Measurements from ENCODE around the gene ANKS1A. TPM values are rescaled to one million over a fixed set of nuclear protein-coding genes. Genes with fewer than 3 reads are reported as not detected.
"Not testable (repeated sequence)": the region's sequence is repeated elsewhere in the genome, so short reads cannot be mapped to it uniquely, and the experiment has no call there.

ANKS1A gene
- total RNA-seq, 2 donors from 2014 or later: 12.2 to 15.0 TPM

DNA sequence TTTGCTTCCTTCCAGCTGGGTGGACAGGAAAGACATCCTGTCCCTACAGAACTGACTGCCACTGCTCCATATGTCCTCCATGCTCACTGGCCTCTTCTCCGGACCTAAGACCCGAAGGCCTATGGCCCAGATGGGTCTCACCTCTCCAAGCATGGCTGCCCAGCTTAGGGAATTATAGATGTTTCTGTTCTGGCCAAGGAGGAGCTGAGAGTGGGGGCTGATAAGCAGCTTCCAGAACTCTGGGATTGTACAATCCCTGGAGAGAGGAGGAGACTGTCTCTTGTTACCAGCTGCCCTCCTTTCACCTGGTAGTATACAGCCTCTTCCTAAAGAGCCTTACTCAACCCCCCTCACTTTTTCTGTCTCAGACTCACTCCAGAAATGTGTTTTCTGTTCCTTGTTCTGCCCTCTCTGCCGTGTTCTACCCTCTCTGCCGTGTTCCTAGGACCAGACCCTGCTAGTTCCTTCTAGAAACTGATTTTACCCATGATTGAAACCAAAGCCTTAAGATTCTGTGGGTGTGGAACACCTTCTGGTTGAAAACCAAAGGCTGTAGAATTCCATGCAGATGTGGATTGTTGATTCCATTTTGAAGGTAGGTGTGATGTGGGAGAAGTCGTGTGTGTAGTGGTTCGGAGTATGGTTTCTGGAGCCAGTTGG is 28.7 kb downstream of the ANKS1A start:
- Mint-ChIP-seq H3K27ac (no peak overlapping the region), H3K27me3 (no peaks in the 10 kb centered on the region), H3K36me3 (no peaks in the 10 kb centered on the region), H3K4me1 (ENCODE audit: low read depth in 2 of 2) (peaks cover 14 to 18% of the 10 kb centered on the region in 2 donors), H3K4me3 (no peak overlapping the region), H3K9me3 (no peaks in the 10 kb centered on the region)
- ATAC-seq: no peak
- no peak for DNase-seq (ENCODE audit: low spot score)

DNA sequence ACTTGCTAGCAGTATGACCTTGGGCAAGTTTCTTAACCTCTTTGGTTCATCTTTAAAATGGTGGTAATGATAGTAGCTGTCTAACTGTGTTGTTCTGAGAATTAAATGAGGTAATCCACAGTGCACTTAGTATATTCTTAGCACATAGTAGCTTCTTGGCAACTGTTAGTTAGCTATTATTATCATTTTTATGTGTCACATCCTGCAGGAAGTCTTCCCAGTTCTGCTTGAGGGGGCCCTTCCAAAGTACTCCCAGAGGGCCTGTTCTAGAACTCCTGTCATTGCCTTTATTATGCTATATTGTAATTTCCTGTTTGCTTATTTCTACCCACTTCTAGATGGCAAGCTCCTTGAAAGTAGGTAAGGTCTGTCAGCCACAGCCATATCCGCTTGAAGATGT is 30.6 kb downstream of the ANKS1A start:
- H3K9me3 Mint-ChIP-seq: no peaks in the 10 kb centered on the region
- H3K27me3 Mint-ChIP-seq: no peaks in the 10 kb centered on the region
- ATAC-seq (no peak), DNase-seq (ENCODE audit: low spot score) (no peak)
- H3K27ac Mint-ChIP-seq: no peak overlapping the region
- no peak overlapping the region for H3K4me3 Mint-ChIP-seq
- H3K4me1 Mint-ChIP-seq (ENCODE audit: low read depth in 2 of 2): peaks cover 17 to 20% of the 10 kb centered on the region in 2 donors
- no peaks in the 10 kb centered on the region for H3K36me3 Mint-ChIP-seq

DNA sequence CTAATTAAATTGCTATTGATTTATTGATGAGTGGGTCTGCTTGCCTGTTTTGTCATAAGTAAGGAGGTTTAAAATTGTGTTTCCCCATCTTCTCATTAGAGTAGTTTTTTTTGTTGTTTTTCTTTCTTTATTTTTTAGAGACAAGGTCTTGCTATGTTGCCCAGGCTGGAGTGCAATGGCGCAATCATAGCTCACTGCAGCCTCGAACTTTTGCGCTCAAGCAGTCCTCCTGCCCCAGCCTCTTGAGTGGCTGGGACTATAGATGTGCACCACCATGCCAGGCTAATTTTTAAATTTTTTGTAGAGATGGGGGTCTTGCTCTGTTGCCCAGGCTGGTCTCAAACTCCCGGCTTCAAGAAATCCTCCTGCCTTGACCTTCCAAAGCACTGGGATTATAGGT is 31.0 kb downstream of the ANKS1A start:
- peak overlapping the region in 1 of 2 donors; percentile 35 for H3K27ac Mint-ChIP-seq
- H3K4me3 Mint-ChIP-seq: no peak overlapping the region
- DNase-seq (ENCODE audit: low spot score) (no peak), ATAC-seq (no peak)
- H3K27me3 Mint-ChIP-seq: no peaks in the 10 kb centered on the region
- no peaks in the 10 kb centered on the region for H3K9me3 Mint-ChIP-seq
- H3K4me1 Mint-ChIP-seq (ENCODE audit: low read depth in 2 of 2): peaks cover 17 to 20% of the 10 kb centered on the region in 2 donors
- H3K36me3 Mint-ChIP-seq: no peaks in the 10 kb centered on the region

DNA sequence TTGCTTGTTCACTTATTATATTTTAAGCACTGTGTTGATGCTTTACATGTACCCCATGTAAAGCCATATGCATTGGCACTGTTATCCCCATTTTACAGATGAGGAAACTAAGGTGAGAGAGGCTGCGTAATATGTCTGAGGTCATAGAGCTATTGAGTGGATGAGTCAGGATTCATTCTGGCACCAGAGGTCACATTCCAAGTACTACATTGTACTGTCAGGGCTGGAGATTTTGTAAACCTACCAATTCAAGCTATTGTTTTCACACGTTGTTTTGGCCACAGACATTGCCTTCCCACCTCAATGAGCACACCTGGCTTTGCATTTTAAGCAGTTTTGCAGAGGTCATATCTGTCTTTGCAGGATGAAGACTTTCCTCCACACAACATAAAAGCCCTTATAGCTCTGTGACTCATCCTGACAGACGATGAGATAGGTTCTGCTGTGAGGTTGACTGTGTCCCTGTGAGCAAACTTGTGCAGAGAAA is 33.2 kb downstream of the ANKS1A start:
- Mint-ChIP-seq H3K4me3 (no peak overlapping the region), H3K4me1 (ENCODE audit: low read depth in 2 of 2) (peaks cover 20% of the 10 kb centered on the region in 2 donors), H3K9me3 (no peaks in the 10 kb centered on the region), H3K27me3 (no peaks in the 10 kb centered on the region), H3K36me3 (no peaks in the 10 kb centered on the region), H3K27ac (no peak overlapping the region)
- ATAC-seq (no peak), DNase-seq (ENCODE audit: low spot score) (no peak)

DNA sequence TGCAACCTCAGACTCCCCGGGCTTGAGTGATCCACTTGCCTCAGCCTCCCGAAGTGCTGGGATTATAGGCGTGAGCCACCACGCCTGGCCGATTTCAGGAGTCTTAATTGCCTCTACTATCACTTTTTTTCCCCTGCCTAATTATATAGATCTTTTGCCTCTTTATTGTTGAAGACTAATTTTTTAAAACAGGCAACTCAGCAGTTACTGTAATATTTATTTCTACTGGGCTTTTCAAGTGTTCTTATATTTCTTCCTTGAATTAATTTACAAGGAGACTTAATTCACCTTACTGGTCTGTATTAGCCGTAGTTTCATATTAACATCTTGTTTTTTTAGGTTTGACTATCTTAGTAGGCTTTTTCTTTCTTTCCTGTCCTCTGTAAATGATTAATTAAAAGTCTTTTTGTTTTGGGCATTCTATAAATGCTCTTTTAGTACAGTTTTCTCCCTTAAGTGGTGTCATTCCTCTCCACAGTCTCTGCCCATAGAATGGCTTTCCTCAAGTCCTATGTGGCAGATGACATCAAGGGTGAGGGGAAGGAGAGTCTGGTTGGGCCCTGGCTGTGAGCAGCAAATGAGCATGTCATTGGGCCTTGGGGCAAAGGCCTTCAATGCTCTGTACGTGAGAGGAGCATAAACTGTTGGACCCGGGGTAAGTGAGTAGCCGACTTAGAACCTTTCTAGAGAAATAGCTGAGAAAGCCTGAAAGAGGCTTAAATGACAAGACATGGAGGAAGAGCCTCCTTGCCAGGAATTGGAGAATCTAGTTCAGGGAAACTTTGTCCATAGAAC is 36.0 kb downstream of the ANKS1A start:
- H3K4me1 Mint-ChIP-seq (ENCODE audit: low read depth in 2 of 2): peaks cover 13 to 14% of the 10 kb centered on the region in 2 donors
- H3K4me3 Mint-ChIP-seq: no peak overlapping the region
- no peaks in the 10 kb centered on the region for H3K27me3 Mint-ChIP-seq
- DNase-seq (ENCODE audit: low spot score) (no peak), ATAC-seq (no peak)
- H3K9me3 Mint-ChIP-seq: no peaks in the 10 kb centered on the region
- no peaks in the 10 kb centered on the region for H3K36me3 Mint-ChIP-seq
- H3K27ac Mint-ChIP-seq: no peak overlapping the region

DNA sequence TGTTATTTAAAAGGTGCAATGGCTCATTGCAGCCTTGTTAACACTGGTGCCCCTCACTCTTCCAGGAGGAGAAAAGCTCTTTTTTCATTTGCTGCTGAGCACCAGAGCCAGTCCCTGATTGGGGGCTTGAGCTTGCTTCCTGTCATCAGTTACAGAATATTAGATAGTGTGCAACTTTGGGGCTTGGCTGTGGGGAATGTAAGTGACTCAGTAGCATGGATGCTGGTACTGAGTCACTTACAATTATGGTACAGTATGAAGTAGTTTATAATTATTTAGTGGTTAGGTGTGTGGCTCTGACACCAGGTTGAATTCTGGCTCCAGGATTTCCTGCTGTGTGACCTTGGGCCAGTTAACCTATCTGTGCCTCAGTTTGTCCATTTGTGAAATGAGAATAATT is 37.6 kb downstream of the ANKS1A start:
- peaks cover 12 to 14% of the 10 kb centered on the region in 2 donors for H3K4me1 Mint-ChIP-seq (ENCODE audit: low read depth in 2 of 2)
- DNase-seq (ENCODE audit: low spot score) (no peak), ATAC-seq (peak in 1 of 2 donors; percentile 52)
- no peaks in the 10 kb centered on the region for H3K9me3 Mint-ChIP-seq
- no peak overlapping the region for H3K4me3 Mint-ChIP-seq
- H3K27ac Mint-ChIP-seq: no peak overlapping the region
- H3K36me3 Mint-ChIP-seq: no peaks in the 10 kb centered on the region
- H3K27me3 Mint-ChIP-seq: no peaks in the 10 kb centered on the region

DNA sequence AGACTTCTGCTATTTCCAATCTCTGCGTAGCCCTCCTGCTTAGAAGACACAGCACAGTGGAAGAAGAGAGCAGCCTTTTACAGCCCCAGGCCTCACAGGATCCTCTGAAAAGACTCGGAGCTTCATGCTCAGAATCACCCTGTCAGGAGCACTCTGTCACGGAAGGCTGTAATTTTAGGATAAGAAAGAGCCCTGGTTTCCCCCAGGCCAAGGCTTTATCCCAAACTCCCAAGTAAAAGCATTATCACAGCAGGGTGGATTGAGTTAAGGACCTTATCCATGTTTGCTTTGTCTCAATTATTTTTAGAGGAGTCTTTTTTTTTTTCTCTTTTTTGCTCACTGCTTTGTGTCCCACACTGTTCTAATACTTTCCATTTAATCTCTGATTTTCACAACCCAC is 39.2 kb downstream of the ANKS1A start:
- DNase-seq (ENCODE audit: low spot score) (no peak), ATAC-seq (no peak)
- no peak overlapping the region for H3K4me3 Mint-ChIP-seq
- H3K4me1 Mint-ChIP-seq (ENCODE audit: low read depth in 2 of 2): peaks cover 12 to 14% of the 10 kb centered on the region in 2 donors
- no peak overlapping the region for H3K27ac Mint-ChIP-seq
- no peaks in the 10 kb centered on the region for H3K9me3 Mint-ChIP-seq
- H3K36me3 Mint-ChIP-seq: no peaks in the 10 kb centered on the region
- H3K27me3 Mint-ChIP-seq: no peaks in the 10 kb centered on the region

DNA sequence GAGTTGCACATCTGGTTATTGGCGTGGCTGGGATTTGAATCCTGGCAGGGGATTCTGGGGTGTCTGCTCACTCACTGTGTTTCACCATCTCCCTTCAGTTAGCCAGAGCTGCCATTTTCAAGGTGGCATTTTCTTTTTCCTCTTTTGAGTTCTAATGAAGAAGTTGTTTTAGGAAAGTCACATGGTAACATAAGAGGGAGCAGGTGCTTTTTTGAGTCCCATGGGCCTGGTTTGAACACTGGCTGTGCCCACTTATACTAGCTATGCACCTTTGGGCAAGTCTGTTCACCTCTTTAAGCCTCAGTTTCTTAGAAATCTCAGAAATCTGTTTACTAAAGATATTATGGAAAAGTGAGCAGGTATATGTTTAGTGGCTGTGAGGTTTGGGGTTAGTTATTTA is 39.6 kb downstream of the ANKS1A start:
- no peak overlapping the region for H3K27ac Mint-ChIP-seq
- H3K36me3 Mint-ChIP-seq: no peaks in the 10 kb centered on the region
- H3K27me3 Mint-ChIP-seq: no peaks in the 10 kb centered on the region
- DNase-seq (ENCODE audit: low spot score) (no peak), ATAC-seq (no peak)
- no peaks in the 10 kb centered on the region for H3K9me3 Mint-ChIP-seq
- peaks cover 8 to 11% of the 10 kb centered on the region in 2 donors for H3K4me1 Mint-ChIP-seq (ENCODE audit: low read depth in 2 of 2)
- no peak overlapping the region for H3K4me3 Mint-ChIP-seq

DNA sequence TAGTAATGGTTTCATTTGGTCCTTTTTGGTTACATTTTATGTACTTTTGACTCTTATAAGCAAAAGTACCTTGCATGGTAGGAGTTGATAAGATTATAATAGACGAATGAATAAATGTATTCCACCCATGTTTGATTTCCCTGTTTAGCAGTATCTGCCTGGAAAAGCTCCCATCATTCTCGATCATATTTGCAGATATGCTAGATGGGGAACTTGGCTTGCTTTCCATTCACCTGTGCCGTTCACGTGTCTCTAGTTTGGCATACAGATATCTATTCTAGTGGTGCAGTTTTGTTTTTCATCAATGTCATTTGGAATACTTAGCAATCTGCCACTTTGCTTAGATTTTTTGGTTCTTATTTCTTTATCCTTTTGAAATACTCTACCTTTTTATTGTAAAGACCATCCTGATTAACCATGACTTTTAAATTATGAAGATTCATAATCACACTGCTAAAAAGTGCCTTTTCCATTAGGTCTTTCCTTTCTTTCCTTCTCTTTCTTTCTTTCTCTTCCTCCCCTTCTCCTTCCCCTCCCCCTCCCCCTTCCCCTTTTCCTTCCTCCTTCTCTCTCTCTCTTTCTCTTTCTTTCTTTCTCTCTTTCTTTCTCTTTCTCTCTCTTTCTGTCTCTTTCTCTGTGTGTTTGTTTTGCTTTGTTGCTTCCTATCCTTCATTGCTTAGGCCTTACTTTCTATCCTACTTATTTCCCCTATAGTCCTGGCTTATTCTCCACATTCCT is 40.4 kb downstream of the ANKS1A start:
- H3K9me3 Mint-ChIP-seq: no peaks in the 10 kb centered on the region
- ATAC-seq (no peak), DNase-seq (ENCODE audit: low spot score) (no peak)
- peaks cover 5 to 7% of the 10 kb centered on the region in 2 donors for H3K4me1 Mint-ChIP-seq (ENCODE audit: low read depth in 2 of 2)
- no peak overlapping the region for H3K27ac Mint-ChIP-seq
- no peaks in the 10 kb centered on the region for H3K36me3 Mint-ChIP-seq
- H3K4me3 Mint-ChIP-seq: no peak overlapping the region
- H3K27me3 Mint-ChIP-seq: no peaks in the 10 kb centered on the region

DNA sequence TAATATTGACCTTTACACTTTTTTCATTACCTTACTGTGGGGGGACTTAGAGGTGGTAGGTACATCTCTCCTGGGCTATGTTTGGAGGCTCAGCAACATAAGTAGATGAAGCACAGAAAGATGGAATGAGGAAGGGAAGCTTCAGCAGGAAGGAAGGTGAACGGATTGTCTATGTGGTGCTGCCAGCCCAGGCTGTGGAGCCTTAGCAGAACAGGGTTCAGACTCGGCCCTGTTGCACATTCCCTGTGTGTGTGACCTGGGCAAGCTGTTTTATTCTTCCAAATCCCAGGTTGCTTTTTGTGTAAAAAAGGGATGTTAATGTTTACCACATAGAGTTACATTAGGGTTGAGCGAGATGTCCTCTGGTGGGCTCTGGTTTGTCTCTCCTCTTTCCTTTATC is 41.2 kb downstream of the ANKS1A start:
- no peak for ATAC-seq

DNA sequence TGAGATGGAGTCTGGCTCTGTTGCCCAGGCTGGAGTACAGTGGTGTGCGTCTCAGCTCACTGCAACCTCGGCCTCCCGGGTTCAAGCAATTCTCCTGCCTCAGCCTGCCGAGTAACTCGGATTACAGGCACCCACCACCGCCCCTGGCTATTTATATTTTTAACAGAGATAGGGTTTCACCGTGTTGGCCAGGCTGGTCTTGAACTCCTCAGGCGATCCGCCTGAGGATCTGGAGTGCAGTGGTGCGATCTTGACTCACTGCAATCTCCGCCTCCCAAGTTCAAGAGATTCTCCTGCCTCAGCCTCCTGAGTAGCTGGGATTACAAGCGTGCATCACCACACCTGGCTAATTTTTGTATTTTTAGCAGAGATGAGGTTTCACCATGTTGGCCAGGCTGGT is 43.1 kb downstream of the ANKS1A start:
- not testable (repeated sequence) for ATAC-seq; H3K27me3 Mint-ChIP-seq; H3K9me3 Mint-ChIP-seq; H3K36me3 Mint-ChIP-seq; DNase-seq (ENCODE audit: low spot score); H3K4me1 Mint-ChIP-seq (ENCODE audit: low read depth in 2 of 2); H3K4me3 Mint-ChIP-seq; H3K27ac Mint-ChIP-seq

More for the DNA sequence above, 41.2 kb downstream of the ANKS1A start:
- Mint-ChIP-seq H3K27ac (no peak overlapping the region), H3K4me3 (no peak overlapping the region), H3K9me3 (no peaks in the 10 kb centered on the region), H3K36me3 (no peaks in the 10 kb centered on the region), H3K27me3 (no peaks in the 10 kb centered on the region), H3K4me1 (ENCODE audit: low read depth in 2 of 2) (peaks cover 5 to 7% of the 10 kb centered on the region in 2 donors)
- DNase-seq (ENCODE audit: low spot score): no peak

DNA sequence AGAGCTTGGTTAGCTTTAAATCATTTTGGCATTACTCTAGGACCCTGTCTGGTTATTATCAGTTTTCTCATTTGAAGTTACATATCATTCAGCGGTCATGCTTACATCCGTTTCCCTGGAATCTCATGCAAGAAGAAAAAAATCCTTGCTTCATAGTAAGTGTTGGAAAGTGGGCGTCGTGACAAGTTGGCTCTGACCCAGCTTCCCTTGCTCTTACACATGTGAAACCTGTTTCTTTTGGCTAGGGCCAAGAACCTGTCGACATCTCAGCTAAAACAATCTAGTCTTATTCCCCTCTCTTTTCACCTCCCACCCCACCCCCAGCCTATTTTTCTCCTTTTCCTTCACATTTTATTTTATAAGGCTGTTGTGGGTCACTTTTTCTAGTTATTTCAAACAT is 45.5 kb downstream of the ANKS1A start:
- no peak for DNase-seq (ENCODE audit: low spot score)

DNA sequence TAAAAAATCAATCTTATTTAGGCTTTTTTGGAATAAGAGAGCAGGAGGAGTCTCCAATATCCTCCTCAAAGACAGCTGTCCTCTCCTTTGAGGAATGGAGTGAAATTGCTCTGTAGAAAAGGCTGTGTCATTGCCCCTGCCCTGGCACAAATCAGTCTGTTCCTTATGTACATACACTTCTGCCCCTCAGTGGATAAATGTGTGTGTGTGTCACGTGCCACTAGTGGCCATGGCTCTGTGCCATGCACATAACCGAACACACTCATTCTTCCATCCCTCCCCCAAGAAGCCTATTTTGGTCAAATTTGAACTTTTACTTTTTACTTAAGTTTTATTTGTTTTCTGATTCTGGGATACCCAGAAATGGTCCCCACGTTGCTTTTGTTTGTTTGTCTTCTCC is 49.2 kb downstream of the ANKS1A start:
- H3K9me3 Mint-ChIP-seq: no peaks in the 10 kb centered on the region
- H3K27me3 Mint-ChIP-seq: no peaks in the 10 kb centered on the region
- H3K27ac Mint-ChIP-seq: no peak overlapping the region
- H3K4me1 Mint-ChIP-seq (ENCODE audit: low read depth in 2 of 2): peaks cover 0 to 7% of the 10 kb centered on the region in 2 donors
- DNase-seq (ENCODE audit: low spot score) (no peak), ATAC-seq (no peak)
- H3K36me3 Mint-ChIP-seq: no peaks in the 10 kb centered on the region
- no peak overlapping the region for H3K4me3 Mint-ChIP-seq

More for the DNA sequence above, 45.5 kb downstream of the ANKS1A start:
- H3K27ac Mint-ChIP-seq: no peak overlapping the region
- no peaks in the 10 kb centered on the region for H3K27me3 Mint-ChIP-seq
- ATAC-seq: no peak
- no peaks in the 10 kb centered on the region for H3K36me3 Mint-ChIP-seq
- peaks cover 4 to 5% of the 10 kb centered on the region in 2 donors for H3K4me1 Mint-ChIP-seq (ENCODE audit: low read depth in 2 of 2)
- no peak overlapping the region for H3K4me3 Mint-ChIP-seq
- H3K9me3 Mint-ChIP-seq: no peaks in the 10 kb centered on the region

DNA sequence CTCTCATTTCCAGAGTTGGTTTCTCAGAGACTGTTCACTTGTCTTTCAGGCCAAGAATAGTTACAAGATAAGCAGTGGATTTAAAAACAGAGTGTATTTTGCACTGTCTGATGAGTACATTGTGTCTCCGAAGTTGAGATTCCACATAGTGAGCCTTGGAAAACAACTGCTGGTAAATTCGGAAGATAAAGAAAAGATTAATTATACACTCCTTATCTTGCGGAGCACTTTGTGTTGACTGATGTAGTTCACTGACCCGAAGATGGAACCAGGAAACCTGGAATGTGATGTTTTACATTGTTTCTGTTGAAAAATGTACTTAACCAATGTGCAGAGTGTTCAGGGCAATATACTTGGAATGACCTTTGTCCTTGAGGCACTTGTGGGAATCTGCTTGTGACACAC is 51.0 kb downstream of the ANKS1A start:
- Mint-ChIP-seq H3K4me1 (ENCODE audit: low read depth in 2 of 2) (peaks cover 0 to 7% of the 10 kb centered on the region in 2 donors), H3K27me3 (no peaks in the 10 kb centered on the region), H3K36me3 (no peaks in the 10 kb centered on the region), H3K9me3 (no peaks in the 10 kb centered on the region), H3K4me3 (no peak overlapping the region), H3K27ac (no peak overlapping the region)
- ATAC-seq (no peak), DNase-seq (ENCODE audit: low spot score) (no peak)

Data from natural killer cell treated with Interleukin-12 subunit alpha and Interleukin-12 subunit beta and Interleukin-15 and Interleukin-18, amount 100 ng/mL, for 72 hours (primary cell).